Ishikawa (cell line): ENCODE results near the gene FBLIM1.

Experiments used
- CEBPB ChIP-seq: IDR thresholded peaks from 2 replicates; pipeline ENCODE4 v1.6.1; 2012
- EP300 ChIP-seq: IDR thresholded peaks from 2 replicates; pipeline ENCODE4 v1.6.1; 2012; ENCODE audit warnings: borderline replicate concordance
- RAD21 ChIP-seq: IDR thresholded peaks from 2 replicates; pipeline ENCODE4 v1.6.1; 2012; ENCODE audit warnings: low read depth
- REST ChIP-seq: IDR thresholded peaks from 2 replicates; pipeline ENCODE4 v1.6.1; 2012; ENCODE audit warnings: low read depth, mild to moderate bottlenecking
- TAF1 ChIP-seq: IDR thresholded peaks from 2 replicates; pipeline ENCODE4 v1.6.1; 2012; ENCODE audit warnings: low read depth, mild to moderate bottlenecking
- TCF12 ChIP-seq: IDR thresholded peaks from 2 replicates; pipeline ENCODE4 v1.6.1; 2012; ENCODE audit warnings: low read depth
- USF1 ChIP-seq: IDR thresholded peaks from 2 replicates; pipeline ENCODE4 v1.6.1; 2012
- YY1 ChIP-seq: IDR thresholded peaks from 2 replicates; pipeline ENCODE4 v1.6.1; 2012; ENCODE audit warnings: low read depth

- TF ChIP-seq REST (no peak), USF1 (no peak), EP300 (no peak), YY1 (no peak), TAF1 (no peak), TCF12 (no peak), CEBPB (no peak), RAD21 (no peak)
Measured at GRCh38 chr1:15748690-15749398, 9.8 kb upstream of the FBLIM1 start.
